ENCODE data around the gene ARHGAP21. TPM values are rescaled to one million over a fixed set of nuclear protein-coding genes. Genes with fewer than 3 reads are reported as not detected.

ARHGAP21 gene
- total RNA-seq, 4 donors from 2014 or later = 83.2 to 118 (median 86.3) TPM

DNA sequence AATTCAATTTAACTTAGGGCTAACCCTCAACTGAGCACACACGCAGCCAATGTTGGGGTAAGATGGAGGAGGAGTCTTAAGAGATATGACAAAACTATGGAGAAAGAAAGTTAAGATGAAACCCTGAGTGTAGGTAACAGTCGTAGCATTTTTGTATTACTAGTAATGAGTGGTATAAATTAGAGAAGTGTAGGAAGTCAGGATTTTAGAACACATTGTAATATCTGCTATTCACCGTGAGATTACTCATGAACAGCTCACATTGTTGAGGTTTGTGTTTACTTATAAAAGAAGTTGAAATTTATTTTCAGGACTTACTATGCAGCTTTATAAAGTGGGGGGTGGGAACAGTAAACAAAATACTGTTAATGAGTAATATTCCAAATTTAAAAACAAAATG is 107.2 kb downstream of the ARHGAP21 start:
- TF ChIP-seq POLR2A (IDR thresholded peaks at IDR 0.05) = no peak
- TF ChIP-seq, protein P1, sequence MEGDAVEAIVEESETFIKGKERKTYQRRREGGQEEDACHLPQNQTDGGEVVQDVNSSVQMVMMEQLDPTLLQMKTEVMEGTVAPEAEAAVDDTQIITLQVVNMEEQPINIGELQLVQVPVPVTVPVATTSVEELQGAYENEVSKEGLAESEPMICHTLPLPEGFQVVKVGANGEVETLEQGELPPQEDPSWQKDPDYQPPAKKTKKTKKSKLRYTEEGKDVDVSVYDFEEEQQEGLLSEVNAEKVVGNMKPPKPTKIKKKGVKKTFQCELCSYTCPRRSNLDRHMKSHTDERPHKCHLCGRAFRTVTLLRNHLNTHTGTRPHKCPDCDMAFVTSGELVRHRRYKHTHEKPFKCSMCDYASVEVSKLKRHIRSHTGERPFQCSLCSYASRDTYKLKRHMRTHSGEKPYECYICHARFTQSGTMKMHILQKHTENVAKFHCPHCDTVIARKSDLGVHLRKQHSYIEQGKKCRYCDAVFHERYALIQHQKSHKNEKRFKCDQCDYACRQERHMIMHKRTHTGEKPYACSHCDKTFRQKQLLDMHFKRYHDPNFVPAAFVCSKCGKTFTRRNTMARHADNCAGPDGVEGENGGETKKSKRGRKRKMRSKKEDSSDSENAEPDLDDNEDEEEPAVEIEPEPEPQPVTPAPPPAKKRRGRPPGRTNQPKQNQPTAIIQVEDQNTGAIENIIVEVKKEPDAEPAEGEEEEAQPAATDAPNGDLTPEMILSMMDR (IDR thresholded peaks at IDR 0.05) = no peak
- no peaks in the 10 kb centered on the region for H3K27me3 ChIP-seq
- 76 to 94% methylated on average over 3 of the region's 3 CpGs for WGBS, 2 donors
- no peak overlapping the region for H3K4me3 ChIP-seq (replicated peaks in 1 of 3)
- no peak overlapping the region for H3K27ac ChIP-seq
- H3K9me3 ChIP-seq = no peaks in the 10 kb centered on the region
- intact Hi-C loops (cut with DNase I) = no loop called here
- DNase-seq = no peak
- H3K4me1 ChIP-seq = peaks cover 0 to 9% of the 10 kb centered on the region in 2 donors
- H3K36me3 ChIP-seq = no peaks in the 10 kb centered on the region

DNA sequence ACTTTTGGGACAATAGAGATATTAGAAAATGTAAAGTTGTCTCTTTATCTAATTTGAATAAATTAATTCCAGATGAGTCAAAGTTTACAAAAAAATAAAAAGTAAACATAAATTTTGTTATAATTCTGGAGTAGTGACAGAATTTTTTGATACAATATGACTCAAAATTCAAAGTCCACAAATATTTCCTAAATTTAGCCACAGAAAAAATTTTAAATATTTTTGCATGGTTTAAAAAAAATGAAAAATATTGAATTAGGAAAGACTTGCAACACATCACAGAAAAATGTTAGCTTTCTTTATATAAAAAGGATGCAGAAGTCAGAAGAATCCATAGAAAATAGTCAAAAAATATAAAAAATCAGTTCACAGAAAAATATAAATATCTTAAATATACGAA is 117.7 kb downstream of the ARHGAP21 start:
- no peak for DNase-seq
- H3K4me3 ChIP-seq (replicated peaks in 1 of 3) = no peak overlapping the region
- no peaks in the 10 kb centered on the region for H3K4me1 ChIP-seq
- 94 to 96% methylated on average over 1 of the region's 1 CpG for WGBS, 2 donors
- no peaks in the 10 kb centered on the region for H3K27me3 ChIP-seq
- H3K9me3 ChIP-seq = no peaks in the 10 kb centered on the region
- intact Hi-C loops (cut with DNase I) = no loop called here
- H3K36me3 ChIP-seq = no peaks in the 10 kb centered on the region
- no peak overlapping the region for H3K27ac ChIP-seq
- no peak for TF ChIP-seq POLR2A (IDR thresholded peaks at IDR 0.05)
- TF ChIP-seq, protein P1 (IDR thresholded peaks at IDR 0.05) = no peak

DNA sequence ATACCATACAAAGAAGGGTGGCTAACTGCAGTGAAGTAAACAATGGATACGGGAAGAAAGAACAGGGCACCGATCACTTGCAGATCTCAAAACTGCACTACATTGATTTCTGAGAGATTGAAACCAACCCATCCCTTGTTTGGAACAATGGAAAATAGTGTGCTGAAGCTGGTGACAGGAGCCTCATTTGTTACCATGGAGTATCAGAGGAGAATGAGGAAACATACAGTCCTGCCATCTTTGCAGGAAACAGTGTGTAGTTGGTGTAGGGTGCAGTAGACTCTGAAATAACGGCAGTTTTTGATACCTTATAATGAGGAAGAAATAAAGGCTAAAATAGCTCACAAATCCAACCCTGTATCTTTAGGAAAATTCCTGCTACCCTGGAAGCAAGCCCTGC is 118.5 kb downstream of the ARHGAP21 start:
- intact Hi-C loops (cut with DNase I) = no loop called here
- WGBS, 2 donors = 92% methylated on average over 3 of the region's 3 CpGs
- Histone ChIP-seq H3K4me1 (no peaks in the 10 kb centered on the region), H3K27me3 (no peaks in the 10 kb centered on the region), H3K9me3 (no peaks in the 10 kb centered on the region), H3K4me3 (replicated peaks in 1 of 3) (no peak overlapping the region), H3K36me3 (peaks cover 4 to 8% of the 10 kb centered on the region in 2 donors), H3K27ac (no peak overlapping the region)
- DNase-seq = no peak
- TF ChIP-seq, protein P1 (IDR thresholded peaks at IDR 0.05) = no peak
- TF ChIP-seq POLR2A (IDR thresholded peaks at IDR 0.05) = no peak

DNA sequence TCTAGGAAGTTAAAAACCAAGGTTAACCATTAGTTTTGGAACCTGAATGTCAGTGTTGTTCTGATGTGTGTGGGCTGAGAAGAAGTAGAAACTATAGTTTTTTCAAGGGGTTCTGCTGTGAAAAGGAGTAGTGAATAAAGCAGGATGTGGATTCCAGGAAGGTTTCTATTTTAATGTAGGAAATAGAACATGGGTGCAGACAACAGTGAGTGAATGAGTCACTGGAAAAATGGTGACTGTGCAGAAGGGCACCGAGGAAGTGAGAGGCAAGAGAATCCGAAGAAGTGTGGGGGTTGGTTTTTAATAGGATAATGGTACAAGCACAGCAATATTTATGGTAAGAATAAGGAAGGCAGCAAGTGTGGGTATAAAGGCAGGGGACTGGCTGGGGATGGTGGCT is 120.4 kb downstream of the ARHGAP21 start:
- DNase-seq = no peak
- H3K27ac ChIP-seq = no peak overlapping the region
- H3K36me3 ChIP-seq = peaks cover 8 to 16% of the 10 kb centered on the region in 2 donors
- H3K4me1 ChIP-seq = no peaks in the 10 kb centered on the region
- no peaks in the 10 kb centered on the region for H3K27me3 ChIP-seq
- H3K9me3 ChIP-seq = no peaks in the 10 kb centered on the region
- TF ChIP-seq POLR2A (IDR thresholded peaks at IDR 0.05) = no peak
- TF ChIP-seq, protein P1 (IDR thresholded peaks at IDR 0.05) = no peak
- intact Hi-C loops (cut with DNase I) = no loop called here
- WGBS, 2 donors = 72 to 77% methylated on average over 2 of the region's 2 CpGs
- H3K4me3 ChIP-seq (replicated peaks in 1 of 3) = no peak overlapping the region

DNA sequence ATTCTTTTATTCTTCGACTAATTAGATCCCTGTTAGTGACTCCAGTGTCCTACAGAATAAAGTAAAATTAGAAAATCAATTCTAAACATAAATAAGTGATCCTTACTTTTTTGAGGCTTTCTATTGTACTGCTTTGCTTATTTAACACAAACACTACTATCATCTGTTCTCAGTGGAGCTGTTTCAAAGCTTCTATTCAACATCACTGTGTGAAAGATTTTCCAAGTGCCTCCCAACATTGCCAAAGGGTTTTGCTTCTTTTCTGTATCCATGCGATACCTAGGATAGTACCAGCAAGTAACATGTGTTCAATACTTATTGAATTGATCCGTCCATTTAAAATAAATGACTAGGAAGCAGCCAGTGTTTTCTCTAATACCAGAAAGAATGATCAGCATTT is 125.7 kb downstream of the ARHGAP21 start:
- no peak overlapping the region for H3K4me3 ChIP-seq (replicated peaks in 1 of 3)
- no peak overlapping the region for H3K27ac ChIP-seq
- intact Hi-C loops (cut with DNase I) = no loop called here
- TF ChIP-seq, protein P1 (IDR thresholded peaks at IDR 0.05) = no peak
- TF ChIP-seq POLR2A (IDR thresholded peaks at IDR 0.05) = no peak
- H3K4me1 ChIP-seq = no peaks in the 10 kb centered on the region
- peaks cover 15 to 29% of the 10 kb centered on the region in 2 donors for H3K36me3 ChIP-seq
- 96 to 98% methylated on average over 3 of the region's 3 CpGs for WGBS, 2 donors
- no peaks in the 10 kb centered on the region for H3K27me3 ChIP-seq
- DNase-seq = no peak
- H3K9me3 ChIP-seq = no peaks in the 10 kb centered on the region

All from thyroid gland (tissue), 4 donors.